Endodermal cell (in vitro differentiated cells): ENCODE measurements around the gene GCNT4. TPM values are rescaled to one million over a fixed set of nuclear protein-coding genes. Genes with fewer than 3 reads are reported as not detected.

ENCODE experiments used
- DNase-seq: peaks from one replicate; pipeline ENCODE4 v3.0.0-alpha.2; 2017
- H3K27ac ChIP-seq: 2 replicates; pipeline ENCODE4 v1.5.1; 2013; ENCODE audit warnings: mild to moderate bottlenecking, low read depth, low read length, moderate library complexity
- H3K27me3 ChIP-seq: 2 replicates; pipeline ENCODE4 v1.6.1; 2013; ENCODE audit warnings: mild to moderate bottlenecking, low read length, moderate library complexity; ENCODE audit not compliant: insufficient read depth, control insufficient read depth, poor library complexity, severe bottlenecking
- H3K36me3 ChIP-seq: 2 replicates; pipeline ENCODE4 v1.7.0; 2013; ENCODE audit warnings: mild to moderate bottlenecking, low read length, moderate library complexity; ENCODE audit not compliant: control insufficient read depth, insufficient read depth
- H3K4me1 ChIP-seq: one replicate; pipeline ENCODE4 v1.7.0; 2013; ENCODE audit warnings: low read length; ENCODE audit not compliant: control insufficient read depth, insufficient read depth
- H3K4me3 ChIP-seq: 2 replicates; pipeline ENCODE4 v1.5.1; 2013; ENCODE audit warnings: mild to moderate bottlenecking, low read length, moderate library complexity
- H3K9ac ChIP-seq: 2 replicates; pipeline ENCODE4 v1.6.1; 2013; ENCODE audit warnings: mild to moderate bottlenecking, low read length, moderate library complexity; ENCODE audit not compliant: poor library complexity, severe bottlenecking; ENCODE audit errors: extremely low read depth
- H3K9me3 ChIP-seq: 2 replicates; pipeline ENCODE4 v1.6.1; 2013; ENCODE audit warnings: mild to moderate bottlenecking, low read length, moderate library complexity; ENCODE audit not compliant: control insufficient read depth
- H3K27ac Mint-ChIP-seq: 2 replicates; pipeline ENCODE4 v1.8.0; 2020; ENCODE audit warnings: mixed read lengths
- H3K27me3 Mint-ChIP-seq: 2 replicates; pipeline ENCODE4 v1.8.0; 2021; ENCODE audit warnings: mild to moderate bottlenecking, mixed read lengths; ENCODE audit not compliant: insufficient read depth
- H3K36me3 Mint-ChIP-seq: 2 replicates; pipeline ENCODE4 v1.8.0; 2020; ENCODE audit warnings: low read depth, mixed read lengths
- H3K4me1 Mint-ChIP-seq: 2 replicates; pipeline ENCODE4 v1.8.0; 2020; ENCODE audit warnings: mixed read lengths
- H3K4me3 Mint-ChIP-seq: 2 replicates; pipeline ENCODE4 v1.8.0; 2020; ENCODE audit warnings: mild to moderate bottlenecking, moderate library complexity, mixed read lengths
- H3K9me3 Mint-ChIP-seq: 2 replicates; pipeline ENCODE4 v1.8.0; 2020; ENCODE audit warnings: mild to moderate bottlenecking, mixed read lengths
- WGBS, 2 experiments: methylation state at CpG; one replicate each; pipeline versions ENCODE4 v1.1.5 to v1.1.7; 2013; ENCODE audit warnings: missing lambda C conversion rate in 2 of 2, mixed read lengths in 1 of 2; ENCODE audit not compliant: insufficient coverage in 1 of 2, insufficient read length in 1 of 2; 5-methylcytosine and 5-hydroxymethylcytosine counted together
- total RNA-seq, 2 donors: library from RNA; stranded (reverse); fragmentation: NEBNext Ultra II Directional in 1 of 2; extraction: Animal tissue kit (Norgen Biotek cat#: 25700) in 1 of 2; gene quantifications; 2 replicates in 1 of 2; 3 replicates in 1 of 2; pipeline ENCODE4 v1.2.1, GENCODE V29; 2021
- TF ChIP-seq, protein P1 (sequence below): fragments of 200-600 bp; sonication (generic); conservative IDR thresholded peaks from 2 replicates; pipeline ENCODE4 v1.5.0; 2021; ENCODE audit warnings: antibody characterized with exemption, mild to moderate bottlenecking

GCNT4 gene
- total RNA-seq, 2 donors from 2014 or later = 2.5 to 4.2 TPM

DNA sequence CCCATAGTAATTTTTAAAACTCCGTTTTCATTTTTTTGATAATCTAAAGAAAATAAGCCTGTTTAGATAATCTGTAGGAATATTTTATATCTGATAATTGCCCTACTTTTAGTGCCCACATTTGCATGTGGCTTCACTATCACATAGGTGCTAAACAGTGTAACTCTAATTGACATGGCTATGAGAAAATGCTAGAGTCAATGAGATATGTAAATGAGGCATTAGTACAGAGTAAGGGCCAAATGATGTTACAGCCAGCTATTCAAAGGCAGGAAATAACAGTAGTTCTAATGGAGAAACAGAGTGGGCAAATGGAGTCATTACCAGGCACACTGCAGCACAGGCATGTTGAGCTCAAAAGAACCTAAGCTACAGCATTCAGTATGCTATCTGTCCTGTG, 37.3 kb upstream of the GCNT4 start:
- H3K27ac ChIP-seq = no peak overlapping the region
- no peaks in the 10 kb centered on the region for H3K27me3 ChIP-seq
- H3K27ac Mint-ChIP-seq = no peak overlapping the region
- TF ChIP-seq, protein P1, sequence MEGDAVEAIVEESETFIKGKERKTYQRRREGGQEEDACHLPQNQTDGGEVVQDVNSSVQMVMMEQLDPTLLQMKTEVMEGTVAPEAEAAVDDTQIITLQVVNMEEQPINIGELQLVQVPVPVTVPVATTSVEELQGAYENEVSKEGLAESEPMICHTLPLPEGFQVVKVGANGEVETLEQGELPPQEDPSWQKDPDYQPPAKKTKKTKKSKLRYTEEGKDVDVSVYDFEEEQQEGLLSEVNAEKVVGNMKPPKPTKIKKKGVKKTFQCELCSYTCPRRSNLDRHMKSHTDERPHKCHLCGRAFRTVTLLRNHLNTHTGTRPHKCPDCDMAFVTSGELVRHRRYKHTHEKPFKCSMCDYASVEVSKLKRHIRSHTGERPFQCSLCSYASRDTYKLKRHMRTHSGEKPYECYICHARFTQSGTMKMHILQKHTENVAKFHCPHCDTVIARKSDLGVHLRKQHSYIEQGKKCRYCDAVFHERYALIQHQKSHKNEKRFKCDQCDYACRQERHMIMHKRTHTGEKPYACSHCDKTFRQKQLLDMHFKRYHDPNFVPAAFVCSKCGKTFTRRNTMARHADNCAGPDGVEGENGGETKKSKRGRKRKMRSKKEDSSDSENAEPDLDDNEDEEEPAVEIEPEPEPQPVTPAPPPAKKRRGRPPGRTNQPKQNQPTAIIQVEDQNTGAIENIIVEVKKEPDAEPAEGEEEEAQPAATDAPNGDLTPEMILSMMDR = no peak
- H3K9ac ChIP-seq = no peak overlapping the region
- no peaks in the 10 kb centered on the region for H3K36me3 Mint-ChIP-seq
- H3K4me3 ChIP-seq = no peak overlapping the region
- peaks cover 10% of the 10 kb centered on the region for H3K4me1 ChIP-seq
- no peak for DNase-seq
- H3K27me3 Mint-ChIP-seq = peaks cover 2% of the 10 kb centered on the region
- no peak overlapping the region for H3K4me3 Mint-ChIP-seq
- peaks cover 6% of the 10 kb centered on the region for H3K4me1 Mint-ChIP-seq
- no peaks in the 10 kb centered on the region for H3K36me3 ChIP-seq
- no peaks in the 10 kb centered on the region for H3K9me3 ChIP-seq
- 80% methylated on average over 1 of the region's 1 CpG; no CpG with 5 or more reads in 1 of the 2 experiments for WGBS, 2 experiments
- H3K9me3 Mint-ChIP-seq = no peaks in the 10 kb centered on the region

DNA sequence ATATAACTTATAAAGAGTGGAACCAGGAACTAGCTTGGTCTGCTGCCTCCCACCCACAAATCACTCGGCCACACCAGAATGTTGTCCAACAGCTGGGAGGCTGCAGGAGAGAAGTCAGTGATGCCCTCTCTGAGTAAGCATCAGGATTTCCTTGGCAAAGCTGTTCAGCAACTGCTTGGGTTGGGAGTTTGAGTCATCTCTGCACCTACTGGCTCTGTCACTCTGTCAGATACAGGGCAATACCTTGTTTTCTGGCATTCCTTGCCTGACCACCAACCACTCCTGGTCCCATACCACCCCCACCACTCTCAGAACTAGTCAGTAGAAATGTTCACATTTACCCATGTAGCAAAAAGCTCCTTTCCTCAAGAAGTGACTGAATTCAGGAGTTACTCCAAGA, 36.8 kb upstream of the GCNT4 start:
- Histone ChIP-seq H3K9me3 (peaks cover 2% of the 10 kb centered on the region), H3K4me1 (peaks cover 10% of the 10 kb centered on the region), H3K36me3 (no peaks in the 10 kb centered on the region), H3K27ac (no peak overlapping the region), H3K27me3 (no peaks in the 10 kb centered on the region), H3K4me3 (no peak overlapping the region), H3K9ac (no peak overlapping the region)
- Mint-ChIP-seq H3K4me3 (no peak overlapping the region), H3K36me3 (no peaks in the 10 kb centered on the region), H3K4me1 (peaks cover 6% of the 10 kb centered on the region), H3K27me3 (peaks cover 2% of the 10 kb centered on the region), H3K27ac (no peak overlapping the region), H3K9me3 (no peaks in the 10 kb centered on the region)
- WGBS, 2 experiments = 86 to 91% methylated on average over 1 of the region's 1 CpG
- DNase-seq = no peak
- TF ChIP-seq, protein P1 = no peak

DNA sequence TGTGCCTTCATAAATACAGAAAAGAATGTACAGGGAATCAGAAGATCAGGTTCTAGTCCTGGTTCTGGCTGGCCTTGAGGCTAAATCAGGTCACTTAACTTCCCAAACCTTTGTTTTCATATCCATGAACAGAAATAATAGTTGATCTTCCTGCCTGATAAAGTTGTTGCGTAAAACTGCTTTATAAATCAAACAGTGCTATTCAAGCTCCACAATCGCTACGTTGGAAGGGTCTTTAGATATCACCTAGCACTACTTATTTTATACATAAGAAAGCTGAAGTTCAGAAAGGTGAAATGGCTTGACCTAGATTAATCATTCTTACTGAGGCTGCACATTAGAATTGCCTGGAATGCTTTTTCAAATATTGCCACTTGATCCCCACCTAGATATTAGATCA, 36.3 kb upstream of the GCNT4 start:
- Histone ChIP-seq H3K27ac (no peak overlapping the region), H3K36me3 (no peaks in the 10 kb centered on the region), H3K9ac (no peak overlapping the region), H3K9me3 (peaks cover 7% of the 10 kb centered on the region), H3K4me3 (no peak overlapping the region), H3K4me1 (peaks cover 10% of the 10 kb centered on the region), H3K27me3 (no peaks in the 10 kb centered on the region)
- peaks cover 2% of the 10 kb centered on the region for H3K27me3 Mint-ChIP-seq
- peaks cover 6% of the 10 kb centered on the region for H3K4me1 Mint-ChIP-seq
- DNase-seq = no peak
- WGBS, 2 experiments = 99% methylated on average over 3 of the region's 3 CpGs; no CpG with 5 or more reads in 1 of the 2 experiments
- H3K9me3 Mint-ChIP-seq = no peaks in the 10 kb centered on the region
- no peaks in the 10 kb centered on the region for H3K36me3 Mint-ChIP-seq
- TF ChIP-seq, protein P1 = no peak
- H3K4me3 Mint-ChIP-seq = no peak overlapping the region
- no peak overlapping the region for H3K27ac Mint-ChIP-seq
